Progenitor cell of endocrine pancreas (in vitro differentiated cells): ENCODE results near the gene OTULIN. TPM values are rescaled to one million over a fixed set of nuclear protein-coding genes. Genes with fewer than 3 reads are reported as not detected.

Experiments
- DNase-seq: peaks from one replicate; pipeline ENCODE4 v3.0.0; 2021; ENCODE audit warnings: low spot score; ENCODE audit not compliant: unreplicated experiment
- H3K27ac Mint-ChIP-seq: 2 replicates; pipeline ENCODE4 v1.8.0; 2021; ENCODE audit warnings: mild to moderate bottlenecking, moderate library complexity, mixed read lengths
- H3K27me3 Mint-ChIP-seq: 2 replicates; pipeline ENCODE4 v1.8.0; 2021; ENCODE audit warnings: mixed read lengths
- H3K36me3 Mint-ChIP-seq: 2 replicates; pipeline ENCODE4 v1.8.0; 2022; ENCODE audit warnings: mixed read lengths; ENCODE audit not compliant: insufficient read depth
- H3K4me1 Mint-ChIP-seq: 2 replicates; pipeline ENCODE4 v1.8.0; 2021; ENCODE audit warnings: low read depth, mixed read lengths
- H3K4me3 Mint-ChIP-seq: 2 replicates; pipeline ENCODE4 v1.8.0; 2021; ENCODE audit warnings: low read depth, mild to moderate bottlenecking, moderate library complexity, mixed read lengths
- H3K9me3 Mint-ChIP-seq: 2 replicates; pipeline ENCODE4 v1.8.0; 2021; ENCODE audit warnings: low read depth, mixed read lengths
- total RNA-seq: library from RNA; stranded (reverse); gene quantifications from 2 replicates; pipeline ENCODE4 v1.2.1, GENCODE V29; 2021
- TF ChIP-seq, protein P1 (sequence below): fragments of 200-600 bp; sonication (generic); IDR thresholded peaks from one replicate; pipeline ENCODE4 v1.5.0; 2021; ENCODE audit warnings: antibody characterized with exemption, mild to moderate bottlenecking; ENCODE audit not compliant: unreplicated experiment

OTULIN gene
- total RNA-seq, 1 donor from 2014 or later: 36.4 TPM

DNA sequence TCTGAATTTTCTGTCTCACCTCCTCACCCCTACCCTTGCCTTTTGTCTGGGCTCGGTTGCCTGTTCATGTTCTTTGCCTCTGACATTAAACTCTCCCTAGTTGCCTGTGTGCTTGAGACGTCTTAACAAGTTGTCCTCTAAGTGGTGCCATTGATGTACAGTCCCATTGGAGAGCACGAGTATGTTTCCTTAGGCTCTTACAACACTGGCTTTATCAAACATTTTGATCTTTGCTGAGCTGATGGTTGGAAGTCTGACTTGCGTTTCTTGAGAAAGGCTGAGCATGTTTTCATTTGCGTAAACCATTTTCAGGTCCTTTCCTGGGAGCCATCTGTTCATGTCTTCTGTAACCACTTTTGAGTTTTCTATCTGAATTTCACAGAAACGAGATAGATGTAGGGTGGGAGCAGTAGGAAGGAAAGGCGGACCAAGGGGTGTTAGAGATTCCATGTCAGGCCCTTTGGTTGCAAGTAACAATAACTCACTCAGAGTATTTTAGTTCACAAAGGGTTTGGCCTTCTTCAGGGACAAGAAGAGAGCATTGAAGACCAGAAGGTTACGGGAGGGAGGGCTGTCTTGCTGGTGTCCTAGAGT is 35.4 kb downstream of the OTULIN start:
- TF ChIP-seq, protein P1, sequence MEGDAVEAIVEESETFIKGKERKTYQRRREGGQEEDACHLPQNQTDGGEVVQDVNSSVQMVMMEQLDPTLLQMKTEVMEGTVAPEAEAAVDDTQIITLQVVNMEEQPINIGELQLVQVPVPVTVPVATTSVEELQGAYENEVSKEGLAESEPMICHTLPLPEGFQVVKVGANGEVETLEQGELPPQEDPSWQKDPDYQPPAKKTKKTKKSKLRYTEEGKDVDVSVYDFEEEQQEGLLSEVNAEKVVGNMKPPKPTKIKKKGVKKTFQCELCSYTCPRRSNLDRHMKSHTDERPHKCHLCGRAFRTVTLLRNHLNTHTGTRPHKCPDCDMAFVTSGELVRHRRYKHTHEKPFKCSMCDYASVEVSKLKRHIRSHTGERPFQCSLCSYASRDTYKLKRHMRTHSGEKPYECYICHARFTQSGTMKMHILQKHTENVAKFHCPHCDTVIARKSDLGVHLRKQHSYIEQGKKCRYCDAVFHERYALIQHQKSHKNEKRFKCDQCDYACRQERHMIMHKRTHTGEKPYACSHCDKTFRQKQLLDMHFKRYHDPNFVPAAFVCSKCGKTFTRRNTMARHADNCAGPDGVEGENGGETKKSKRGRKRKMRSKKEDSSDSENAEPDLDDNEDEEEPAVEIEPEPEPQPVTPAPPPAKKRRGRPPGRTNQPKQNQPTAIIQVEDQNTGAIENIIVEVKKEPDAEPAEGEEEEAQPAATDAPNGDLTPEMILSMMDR: no peak
- no peaks in the 10 kb centered on the region for H3K4me1 Mint-ChIP-seq
- H3K4me3 Mint-ChIP-seq: no peak overlapping the region
- DNase-seq: no peak
- peaks cover 24% of the 10 kb centered on the region for H3K36me3 Mint-ChIP-seq
- H3K27ac Mint-ChIP-seq: no peak overlapping the region
- no peaks in the 10 kb centered on the region for H3K27me3 Mint-ChIP-seq
- no peaks in the 10 kb centered on the region for H3K9me3 Mint-ChIP-seq

DNA sequence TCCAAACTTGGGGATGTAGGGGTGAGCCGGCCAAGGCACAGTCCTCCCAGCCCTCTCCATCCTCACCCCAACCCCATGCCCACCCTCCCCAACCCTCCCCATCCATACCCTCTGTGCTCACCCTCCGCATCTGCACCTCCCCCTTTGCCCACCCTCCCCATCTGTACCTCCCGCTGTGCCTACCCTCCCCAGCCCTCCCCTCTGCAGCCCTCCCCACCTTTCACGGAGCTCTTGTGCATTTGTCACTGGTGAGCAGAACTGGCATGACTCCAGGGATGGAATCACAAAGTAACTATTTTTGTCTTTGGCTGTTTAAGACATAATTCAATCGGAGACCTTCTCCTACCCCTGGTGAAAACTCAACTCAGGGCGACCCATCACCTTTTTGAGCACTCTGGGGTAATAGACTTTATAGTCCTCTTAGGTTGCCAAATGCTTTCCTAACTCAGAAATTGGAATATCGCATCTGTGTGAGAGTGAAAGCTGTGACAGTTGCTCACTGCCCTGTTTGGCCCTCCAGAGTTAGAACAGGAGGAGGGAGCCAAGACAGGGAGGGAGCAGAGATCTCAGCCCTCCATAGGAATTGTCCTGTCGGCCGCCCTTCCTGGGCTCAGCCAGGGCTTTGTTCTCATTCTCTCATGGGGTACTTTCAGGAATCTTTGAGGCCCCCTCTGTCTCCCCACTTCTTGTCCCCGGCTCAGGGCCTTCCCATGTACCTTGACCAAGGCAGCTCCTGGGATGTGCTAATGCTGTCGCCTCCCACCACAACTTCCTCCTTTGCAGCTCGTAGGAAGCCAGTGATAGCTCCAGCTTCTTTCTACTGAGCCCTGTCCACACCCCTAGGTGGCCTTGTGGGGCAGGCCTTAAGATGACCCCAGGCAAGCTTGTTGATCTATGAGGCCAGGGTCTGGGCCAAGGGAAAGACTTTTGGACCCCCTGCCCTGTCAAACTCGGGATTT is 36.2 kb downstream of the OTULIN start:
- Mint-ChIP-seq H3K9me3 (no peaks in the 10 kb centered on the region), H3K27me3 (no peaks in the 10 kb centered on the region), H3K4me1 (no peaks in the 10 kb centered on the region), H3K27ac (no peak overlapping the region), H3K36me3 (peaks cover 25% of the 10 kb centered on the region), H3K4me3 (no peak overlapping the region)
- no peak for DNase-seq
- TF ChIP-seq, protein P1: no peak

DNA sequence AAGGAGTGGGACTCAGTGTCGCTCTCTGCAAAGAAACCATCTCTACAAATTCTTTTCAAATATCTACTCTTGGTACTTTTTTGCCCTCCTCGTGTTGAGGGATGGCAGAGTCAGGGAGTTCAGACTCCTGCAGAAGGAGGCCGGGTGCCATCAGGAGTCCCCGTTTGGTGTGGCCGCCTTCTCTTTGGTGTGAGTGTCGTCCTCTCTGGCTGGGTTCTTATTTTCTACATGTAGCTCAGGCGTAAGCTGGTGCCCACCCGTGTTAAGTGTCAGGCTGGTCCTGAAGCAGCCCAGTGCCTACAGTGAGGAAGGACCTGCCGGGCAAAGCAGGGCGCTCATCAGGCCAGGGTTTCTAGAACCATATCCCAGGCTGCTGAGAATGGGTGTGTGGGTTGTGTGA is 37.0 kb downstream of the OTULIN start:
- Mint-ChIP-seq H3K4me1 (no peaks in the 10 kb centered on the region), H3K27me3 (no peaks in the 10 kb centered on the region), H3K9me3 (no peaks in the 10 kb centered on the region), H3K27ac (no peak overlapping the region), H3K4me3 (no peak overlapping the region), H3K36me3 (peaks cover 21% of the 10 kb centered on the region)
- TF ChIP-seq, protein P1: no peak
- no peak for DNase-seq

DNA sequence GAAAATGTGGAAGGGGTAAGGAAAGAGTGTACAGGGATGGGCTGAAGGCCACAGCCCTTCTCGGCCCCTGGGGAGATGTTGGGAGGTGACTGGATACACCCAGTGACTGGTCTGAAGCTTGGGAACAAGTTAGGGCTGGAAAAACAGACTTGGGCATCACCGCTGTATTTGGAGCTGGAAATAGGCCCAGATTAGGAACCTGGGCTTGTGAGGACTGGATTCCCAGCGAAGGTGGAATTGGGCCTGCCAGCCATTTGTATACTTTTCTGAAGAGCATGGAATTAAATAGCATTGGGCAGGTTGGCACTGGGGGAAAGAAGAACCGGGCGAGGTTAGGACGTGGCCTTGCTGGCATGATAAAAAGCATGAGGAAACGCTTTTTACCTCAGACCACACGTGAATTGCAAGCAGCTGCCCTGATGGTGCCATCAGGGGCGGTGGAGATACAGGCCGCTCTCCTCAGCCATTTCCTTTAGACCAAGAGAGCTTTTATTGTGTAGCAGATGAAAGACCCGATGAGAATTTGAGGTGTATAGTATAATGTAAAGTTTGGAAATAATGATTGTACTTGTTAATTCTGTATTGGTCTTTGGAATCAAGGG is 37.8 kb downstream of the OTULIN start:
- peaks cover 22% of the 10 kb centered on the region for H3K36me3 Mint-ChIP-seq

DNA sequence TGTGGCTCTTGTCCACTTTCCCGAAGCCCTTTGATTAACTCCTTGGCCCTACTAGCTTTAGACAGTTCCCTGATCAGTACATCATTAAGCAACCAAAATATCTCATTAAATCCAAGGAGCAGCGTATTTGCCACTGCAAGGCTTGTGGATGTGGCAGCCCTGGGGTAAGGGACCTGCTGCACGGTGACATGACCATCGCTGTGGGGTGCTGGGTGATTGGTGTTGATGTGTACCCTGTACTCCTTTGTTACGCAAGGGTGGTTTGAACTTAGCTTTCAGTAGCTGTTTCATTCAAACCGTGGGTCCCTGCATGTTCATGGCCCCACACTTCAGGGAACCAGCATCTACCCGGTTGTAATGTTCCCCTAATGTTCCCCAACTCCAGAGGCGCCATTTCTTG is 41.0 kb downstream of the OTULIN start:
- TF ChIP-seq, protein P1: no peak
- Mint-ChIP-seq H3K9me3 (no peaks in the 10 kb centered on the region), H3K36me3 (peaks cover 20% of the 10 kb centered on the region), H3K27me3 (no peaks in the 10 kb centered on the region), H3K27ac (no peak overlapping the region), H3K4me1 (no peaks in the 10 kb centered on the region), H3K4me3 (no peak overlapping the region)
- DNase-seq: no peak

More for the DNA sequence above, 37.8 kb downstream of the OTULIN start:
- H3K9me3 Mint-ChIP-seq: no peaks in the 10 kb centered on the region
- DNase-seq: no peak
- H3K4me3 Mint-ChIP-seq: no peak overlapping the region
- no peak overlapping the region for H3K27ac Mint-ChIP-seq
- TF ChIP-seq, protein P1: no peak
- no peaks in the 10 kb centered on the region for H3K4me1 Mint-ChIP-seq
- H3K27me3 Mint-ChIP-seq: no peaks in the 10 kb centered on the region
